ENCODE measurements around the gene SETBP1. TPM values are rescaled to one million over a fixed set of nuclear protein-coding genes. Genes with fewer than 3 reads are reported as not detected.

The SETBP1 gene
- total and polyA plus RNA-seq, 9 of the 15 experiments (the other 6 are each of a cell fraction or from before 2014, with no cell fraction given) = under 0.01 to 0.13 (median 0.04) TPM

DNA sequence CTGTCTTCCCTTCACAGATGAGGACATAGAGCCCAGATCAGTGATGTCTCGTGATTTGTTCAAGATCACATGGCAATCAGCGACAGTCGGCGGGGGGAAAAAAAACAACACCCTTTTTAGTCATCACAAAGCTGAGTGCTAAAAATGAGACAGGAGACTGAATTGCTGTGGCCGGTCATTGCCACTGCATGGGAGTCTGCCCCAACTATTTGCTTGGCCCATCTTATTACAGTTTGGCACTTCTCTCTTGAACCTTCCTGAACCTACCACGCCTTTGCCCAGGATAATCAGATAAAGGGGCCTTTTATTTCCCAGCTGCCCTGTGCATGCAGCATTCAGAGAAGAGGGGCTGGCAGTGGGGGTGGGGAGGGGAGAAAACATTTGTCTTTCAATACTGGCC, 42.7 kb downstream of the SETBP1 start (continued):
- TF ChIP-seq MYC (IDR thresholded peaks at IDR 0.05; ENCODE audit: low read depth, low read length) (no peak), MYC (CRISPR knock-in tag; IDR thresholded peaks at IDR 0.05; ENCODE audit: borderline replicate concordance, low read depth) (no peak), PML (IDR thresholded peaks at IDR 0.05; ENCODE audit: low read length) (no peak), STAT5B (CRISPR knock-in tag; IDR thresholded peaks at IDR 0.05) (no peak), DDX20 (tag; IDR thresholded peaks at IDR 0.05; ENCODE audit: low read depth) (no peak), CTBP1 (IDR thresholded peaks at IDR 0.05; ENCODE audit: borderline replicate concordance) (no peak), ZNF76 (CRISPR knock-in tag; IDR thresholded peaks at IDR 0.05; ENCODE audit: borderline replicate concordance) (no peak), RUNX1 (IDR thresholded peaks at IDR 0.05; ENCODE audit: low read depth) (no peak), GATA2 (CRISPR knock-in tag; IDR thresholded peaks at IDR 0.05) (no peak), ZNF133 (CRISPR knock-in tag; IDR thresholded peaks at IDR 0.05) (no peak), MAFK (IDR thresholded peaks at IDR 0.05; ENCODE audit: low read length) (no peak), HDGF (IDR thresholded peaks at IDR 0.05) (no peak), POLR2A (conservative IDR thresholded peaks at IDR 0.05) (no peak), ZNF780A (CRISPR knock-in tag; IDR thresholded peaks at IDR 0.05) (no peak)
- TF ChIP-seq, protein P1, sequence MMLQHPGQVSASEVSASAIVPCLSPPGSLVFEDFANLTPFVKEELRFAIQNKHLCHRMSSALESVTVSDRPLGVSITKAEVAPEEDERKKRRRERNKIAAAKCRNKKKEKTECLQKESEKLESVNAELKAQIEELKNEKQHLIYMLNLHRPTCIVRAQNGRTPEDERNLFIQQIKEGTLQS (IDR thresholded peaks at IDR 0.05) = no peak
- TF ChIP-seq, protein P1 (CRISPR knock-in tag; conservative IDR thresholded peaks at IDR 0.05) = no peak
